ENCODE results near the gene WNT5B. TPM values are rescaled to one million over a fixed set of nuclear protein-coding genes. Genes with fewer than 3 reads are reported as not detected.

WNT5B gene
- total and polyA plus RNA-seq, 2 of the 8 experiments (the other 6 are each of a cell fraction or from before 2014, with no cell fraction given), result 0.91 to 1.2 TPM

GRCh38 chr12:1650260-1650977, 21.4 kb downstream of the WNT5B start:
- Histone ChIP-seq H2AFZ (ENCODE audit: low read length) (no peak overlapping the region), H3K4me1 (replicated peaks in 1 of 4; ENCODE audit: control insufficient read depth in 3 of 4, insufficient read depth in 4 of 4, low read length in 3 of 4) (peaks cover 0 to 3% (median 0%) of the 10 kb centered on the region in 4 experiments; a peak in 2 of 7 replicates), H3K23ac (ENCODE audit: insufficient read length) (no peak overlapping the region), H3K79me2 (ENCODE audit: control insufficient read depth in 1 of 2, insufficient read depth in 2 of 2, low read length in 2 of 2) (no peaks in the 10 kb centered on the region), H2BK20ac (ENCODE audit: low read length) (no peak overlapping the region), H2BK5ac (ENCODE audit: low read depth, low read length) (no peak overlapping the region), H3K27me3 (replicated peaks in 1 of 4; ENCODE audit: control insufficient read depth in 3 of 4, extremely low read depth in 1 of 4, insufficient read depth in 3 of 4, low read length in 3 of 4) (peaks cover 0 to 1% (median 0%) of the 10 kb centered on the region in 4 experiments; a peak in 1 of 7 replicates), H3K9ac (replicated peaks in 1 of 4; ENCODE audit: extremely low read depth in 1 of 4, low read depth in 3 of 4, low read length in 3 of 4) (no peak overlapping the region), H3K79me1 (ENCODE audit: low read depth, low read length) (no peaks in the 10 kb centered on the region), H4K5ac (ENCODE audit: insufficient read length, low read depth, low read length) (no peak overlapping the region), H4K91ac (replicated peaks; ENCODE audit: insufficient read length, low read length) (no peak overlapping the region), H2BK120ac (replicated peaks; ENCODE audit: low read depth, low read length) (no peak overlapping the region), H3K9me3 (ENCODE audit: insufficient read depth in 2 of 2, low read depth in 1 of 2, low read length in 1 of 2) (no peaks in the 10 kb centered on the region), H4K8ac (ENCODE audit: extremely low read depth, insufficient read depth, low read length) (no peak overlapping the region), H2AK5ac (ENCODE audit: low read depth, low read length) (no peak overlapping the region), H2BK12ac (ENCODE audit: low read depth, low read length) (no peak overlapping the region), H3K14ac (ENCODE audit: insufficient read length) (no peak overlapping the region), H3K27ac (ENCODE audit: low read depth, low read length) (no peak overlapping the region), H3K18ac (ENCODE audit: extremely low read depth, low read length) (no peak overlapping the region), H3K4me3 (ENCODE audit: extremely low read depth in 1 of 4, insufficient read depth in 2 of 4, low read depth in 3 of 4, low read length in 4 of 4) (no peak overlapping the region), H4K20me1 (replicated peaks in 1 of 2; ENCODE audit: control insufficient read depth in 1 of 2, insufficient read depth in 2 of 2, low read length in 2 of 2) (no peaks in the 10 kb centered on the region), H3K36me3 (ENCODE audit: control insufficient read depth in 2 of 4, insufficient read depth in 4 of 4, low read length in 3 of 4) (no peaks in the 10 kb centered on the region), H3K56ac (replicated peaks; ENCODE audit: insufficient read length, low read depth, low read length) (no peak overlapping the region), H3K23me2 (ENCODE audit: low read depth, low read length) (peaks cover 2% of the 10 kb centered on the region; the same call in 1 of the 2 replicates), H3K4ac (replicated peaks; ENCODE audit: insufficient read length, low read depth, low read length) (no peak overlapping the region), H3K4me2 (ENCODE audit: insufficient read depth in 1 of 2, low read depth in 2 of 2, low read length in 2 of 2) (peak overlapping the region in 1 of 2 experiments; percentile 25; a peak in 1 of 4 replicates), H2BK15ac (ENCODE audit: low read length) (no peak overlapping the region)
- FAIRE-seq (no peak), DNase-seq (ENCODE audit: low read depth in 1 of 2, low spot score in 2 of 2) (no peak)
- POLR2A ChIA-PET (ENCODE audit: partially characterized antibody), result interaction anchor here (0.8 to 2.3 kb wide), 3 partner anchors 12 to 141 kb away, joined by 5 to 6 read pairs (median 6); no protein-coding TSS in a partner anchor
- CTCF ChIA-PET (ENCODE audit: partially characterized antibody), result interaction anchor here (0.7 to 18.8 kb wide), 14 partner anchors 9 to 376 kb away, joined by 3 to 265 read pairs (median 6); partner anchors contain the start of gene WNT5B
- 54% methylated on average over 5 of the region's 5 CpGs; no CpG with 5 or more reads in 1 of the 2 experiments for WGBS, 2 experiments (ENCODE audit: extremely low coverage in 1 of 2, insufficient coverage in 1 of 2, insufficient read length in 1 of 2, insufficient replicate concordance in 2 of 2, low coverage in 1 of 2, low lambda C conversion rate in 2 of 2, missing lambda C conversion rate in 1 of 2)
- TF ChIP-seq RXRA (IDR thresholded peaks at IDR 0.05; ENCODE audit: insufficient read depth, low read depth, low read length) (no peak), SIX5 (IDR thresholded peaks at IDR 0.05; ENCODE audit: low read depth, low read length) (no peak), TEAD4 (IDR thresholded peaks at IDR 0.05; ENCODE audit: low read depth, low read length) (no peak), CBX5 (IDR thresholded peaks at IDR 0.05; ENCODE audit: low read depth, low read length) (no peak), TBP (IDR thresholded peaks at IDR 0.05; ENCODE audit: low read depth, low read length) (no peak), KDM1A (IDR thresholded peaks at IDR 0.05; ENCODE audit: borderline replicate concordance, low read length) (no peak), HDAC6 (IDR thresholded peaks at IDR 0.05; ENCODE audit: low read depth, low read length) (no peak), BACH1 (IDR thresholded peaks at IDR 0.05; ENCODE audit: low read length) (no peak)

Measured in H1 (cell line).